AG08396 (cell line): Measurements from ENCODE around the gene TMEM214.

Experiments used
- DNase-seq: peaks from one replicate; pipeline ENCODE4 v3.0.0; 2012; ENCODE audit warnings: low spot score, mixed read lengths

The TMEM214 gene

GRCh38 chr2:27032495-27033252 lies at the start of gene TMEM214:
Gene TMEM214, plus strand, starts transcription at chr2:27032965. Its CDS starts 51 bp downstream, at chr2:27033016.
- peak; percentile 97 for DNase-seq

- DNase-seq: no peak
Observed at GRCh38 chr2:26983746-26984145, 49.0 kb upstream of the TMEM214 start.

GRCh38 chr2:26985807-26986206 lies 47.0 kb upstream of the TMEM214 start:
- DNase-seq: no peak

GRCh38 chr2:26986576-26986975 lies 46.2 kb upstream of the TMEM214 start:
- DNase-seq: no peak

- DNase-seq: peak; percentile 49
Observed at GRCh38 chr2:26988058-26988860, 44.5 kb upstream of the TMEM214 start.

- DNase-seq: no peak
Observed at GRCh38 chr2:26989156-26989555, 43.6 kb upstream of the TMEM214 start.

GRCh38 chr2:26991717-26992116 lies 41.0 kb upstream of the TMEM214 start:
- no peak for DNase-seq

- DNase-seq: no peak
Observed at GRCh38 chr2:26993768-26994167, 39.0 kb upstream of the TMEM214 start.

GRCh38 chr2:26994983-26995382 lies 37.8 kb upstream of the TMEM214 start:
- no peak for DNase-seq

- DNase-seq: no peak
Observed at GRCh38 chr2:26997394-26997793, 35.4 kb upstream of the TMEM214 start.

- no peak for DNase-seq
Observed at GRCh38 chr2:26998323-26998722, 34.4 kb upstream of the TMEM214 start.

GRCh38 chr2:27000228-27000627 lies 32.5 kb upstream of the TMEM214 start:
- no peak for DNase-seq

GRCh38 chr2:27000995-27001394 lies 31.8 kb upstream of the TMEM214 start:
- DNase-seq: no peak

- DNase-seq: no peak
Observed at GRCh38 chr2:27001950-27002349, 30.8 kb upstream of the TMEM214 start.

GRCh38 chr2:27003007-27003406 lies 29.8 kb upstream of the TMEM214 start:
- no peak for DNase-seq

GRCh38 chr2:27003857-27004256 lies 28.9 kb upstream of the TMEM214 start:
- DNase-seq: no peak

GRCh38 chr2:27006602-27007415 lies 26.0 kb upstream of the TMEM214 start:
- DNase-seq: no peak

- DNase-seq: no peak
Observed at GRCh38 chr2:27007416-27008374, 25.1 kb upstream of the TMEM214 start.

GRCh38 chr2:27008678-27009077 lies 24.1 kb upstream of the TMEM214 start:
- no peak for DNase-seq

GRCh38 chr2:27009083-27009482 lies 23.7 kb upstream of the TMEM214 start:
- no peak for DNase-seq

- no peak for DNase-seq
Observed at GRCh38 chr2:27009716-27010115, 23.0 kb upstream of the TMEM214 start.
